ENCODE results near the gene ADORA3. TPM values are rescaled to one million over a fixed set of nuclear protein-coding genes. Genes with fewer than 3 reads are reported as not detected.

The ADORA3 gene
- total RNA-seq, 1 experiment from 2014 or later: not detected

GRCh38 chr1:111535256-111536191 lies 32.1 kb upstream of the ADORA3 start:
- CTCF ChIA-PET: no interaction called here
- DNase-seq (ENCODE audit: low spot score): no peak
- Histone ChIP-seq H3K4me1 (ENCODE audit: insufficient read depth, low read length, poor library complexity, severe bottlenecking) (no peaks in the 10 kb centered on the region), H3K36me3 (ENCODE audit: insufficient read depth, low read length, poor library complexity, severe bottlenecking) (no peaks in the 10 kb centered on the region), H3K9me3 (ENCODE audit: low read depth, low read length, poor library complexity, severe bottlenecking) (no peaks in the 10 kb centered on the region), H3K27me3 (replicated peaks; ENCODE audit: insufficient read depth, low read depth, low read length, poor library complexity) (peaks cover 26% of the 10 kb centered on the region), H3K4me3 (ENCODE audit: low read depth, low read length, poor library complexity, severe bottlenecking) (no peak overlapping the region), H3K27ac (ENCODE audit: low read depth, low read length, poor library complexity, severe bottlenecking) (no peak overlapping the region)
- TF ChIP-seq CTCF (conservative IDR thresholded peaks at IDR 0.05; ENCODE audit: low read depth, low read length) (no peak), EZH2 (IDR thresholded peaks at IDR 0.05; ENCODE audit: borderline replicate concordance, low read depth, low read length, poor library complexity, severe bottlenecking) (no peak)
- BruUV-seq (replicated peaks): no TSS peak
- POLR2A ChIA-PET (ENCODE audit: low non-redundant PET): no interaction called here
- intact Hi-C loops (cut with micrococcal nuclease; ENCODE audit: unreplicated experiment): no loop called here

GRCh38 chr1:111520053-111520452 lies 16.6 kb upstream of the ADORA3 start:
- TF ChIP-seq CTCF (conservative IDR thresholded peaks at IDR 0.05; ENCODE audit: low read depth, low read length): no peak
- no peak for TF ChIP-seq EZH2 (IDR thresholded peaks at IDR 0.05; ENCODE audit: borderline replicate concordance, low read depth, low read length, poor library complexity, severe bottlenecking)
- Histone ChIP-seq H3K27ac (ENCODE audit: low read depth, low read length, poor library complexity, severe bottlenecking) (no peak overlapping the region), H3K9me3 (ENCODE audit: low read depth, low read length, poor library complexity, severe bottlenecking) (no peaks in the 10 kb centered on the region), H3K36me3 (ENCODE audit: insufficient read depth, low read length, poor library complexity, severe bottlenecking) (no peaks in the 10 kb centered on the region), H3K27me3 (replicated peaks; ENCODE audit: insufficient read depth, low read depth, low read length, poor library complexity) (peaks cover 8% of the 10 kb centered on the region), H3K4me3 (ENCODE audit: low read depth, low read length, poor library complexity, severe bottlenecking) (no peak overlapping the region), H3K4me1 (ENCODE audit: insufficient read depth, low read length, poor library complexity, severe bottlenecking) (no peaks in the 10 kb centered on the region)
- POLR2A ChIA-PET (ENCODE audit: low non-redundant PET): no interaction called here
- intact Hi-C loops (cut with micrococcal nuclease; ENCODE audit: unreplicated experiment): no loop called here
- CTCF ChIA-PET: no interaction called here
- no TSS peak for BruUV-seq (replicated peaks)
- no peak for DNase-seq (ENCODE audit: low spot score)

- intact Hi-C loops (cut with micrococcal nuclease; ENCODE audit: unreplicated experiment): no loop called here
- H3K4me1 ChIP-seq (ENCODE audit: insufficient read depth, low read length, poor library complexity, severe bottlenecking): no peaks in the 10 kb centered on the region
Measured at GRCh38 chr1:111517469-111518225, 14.2 kb upstream of the ADORA3 start.

More at GRCh38 chr1:111517469-111518225, 14.2 kb upstream of the ADORA3 start:
- DNase-seq (ENCODE audit: low spot score): no peak
- Histone ChIP-seq H3K36me3 (ENCODE audit: insufficient read depth, low read length, poor library complexity, severe bottlenecking) (no peaks in the 10 kb centered on the region), H3K27ac (ENCODE audit: low read depth, low read length, poor library complexity, severe bottlenecking) (no peak overlapping the region), H3K27me3 (replicated peaks; ENCODE audit: insufficient read depth, low read depth, low read length, poor library complexity) (peaks cover 8% of the 10 kb centered on the region), H3K9me3 (ENCODE audit: low read depth, low read length, poor library complexity, severe bottlenecking) (no peaks in the 10 kb centered on the region), H3K4me3 (ENCODE audit: low read depth, low read length, poor library complexity, severe bottlenecking) (no peak overlapping the region)
- BruUV-seq (replicated peaks): no TSS peak
- TF ChIP-seq CTCF (conservative IDR thresholded peaks at IDR 0.05; ENCODE audit: low read depth, low read length) (no peak), EZH2 (IDR thresholded peaks at IDR 0.05; ENCODE audit: borderline replicate concordance, low read depth, low read length, poor library complexity, severe bottlenecking) (no peak)
- POLR2A ChIA-PET (ENCODE audit: low non-redundant PET): no interaction called here
- CTCF ChIA-PET: interaction anchor here (1.6 kb wide), 1 partner anchor 10 kb away, joined by 5 read pairs; no protein-coding TSS in a partner anchor
